Measurements from ENCODE around the gene ZNF326.
A peak's percentile ranks its signal among the peaks of the same experiment; 100 is the strongest.
"Not testable (repeated sequence)": the region's sequence is repeated elsewhere in the genome, so short reads cannot be mapped to it uniquely, and the experiment has no call there.

Gene ZNF326

GRCh38 chr1:89978755-89979154 is 16.2 kb upstream of the ZNF326 start:
- H3K4me3 ChIP-seq (ENCODE audit: low read length): no peak overlapping the region
- no peak for TF ChIP-seq ZNF274 (IDR thresholded peaks at IDR 0.05; ENCODE audit: low read depth, low read length)

GRCh38 chr1:89980605-89981004 is 14.3 kb upstream of the ZNF326 start:
- no peak for TF ChIP-seq ZNF274 (IDR thresholded peaks at IDR 0.05; ENCODE audit: low read depth, low read length)
- no peak overlapping the region for H3K4me3 ChIP-seq (ENCODE audit: low read length)

GRCh38 chr1:89982846-89983245 is 12.1 kb upstream of the ZNF326 start:
- H3K4me3 ChIP-seq (ENCODE audit: low read length): not testable (repeated sequence)

- H3K4me3 ChIP-seq (ENCODE audit: low read length): not testable (repeated sequence)
Measured at GRCh38 chr1:89984564-89985116, 10.3 kb upstream of the ZNF326 start.

- no peak overlapping the region for H3K4me3 ChIP-seq (ENCODE audit: low read length)
- TF ChIP-seq ZNF274 (IDR thresholded peaks at IDR 0.05; ENCODE audit: low read depth, low read length): no peak
Measured at GRCh38 chr1:89986020-89986419, 8.9 kb upstream of the ZNF326 start.

- no peak for TF ChIP-seq ZNF274 (IDR thresholded peaks at IDR 0.05; ENCODE audit: low read depth, low read length)
- H3K4me3 ChIP-seq (ENCODE audit: low read length): no peak overlapping the region
Measured at GRCh38 chr1:89987159-89987819, 7.6 kb upstream of the ZNF326 start.

GRCh38 chr1:89989099-89989498 is 5.8 kb upstream of the ZNF326 start:
- no peak overlapping the region for H3K4me3 ChIP-seq (ENCODE audit: low read length)
- no peak for TF ChIP-seq ZNF274 (IDR thresholded peaks at IDR 0.05; ENCODE audit: low read depth, low read length)

GRCh38 chr1:89989799-89990198 is 5.1 kb upstream of the ZNF326 start:
- TF ChIP-seq ZNF274 (IDR thresholded peaks at IDR 0.05; ENCODE audit: low read depth, low read length): no peak
- H3K4me3 ChIP-seq (ENCODE audit: low read length): no peak overlapping the region

- no peak overlapping the region for H3K4me3 ChIP-seq (ENCODE audit: low read length)
- no peak for TF ChIP-seq ZNF274 (IDR thresholded peaks at IDR 0.05; ENCODE audit: low read depth, low read length)
Measured at GRCh38 chr1:89990976-89991831, 3.7 kb upstream of the ZNF326 start.

- no peak overlapping the region for H3K4me3 ChIP-seq (ENCODE audit: low read length)
Measured at GRCh38 chr1:89993541-89993940, 1.4 kb upstream of the ZNF326 start.

GRCh38 chr1:89994231-89994804 is 592 bp upstream of the ZNF326 start:
- peak overlapping the region; percentile 65 for H3K4me3 ChIP-seq (ENCODE audit: low read length)
- no peak for TF ChIP-seq ZNF274 (IDR thresholded peaks at IDR 0.05; ENCODE audit: low read depth, low read length)

More at GRCh38 chr1:89993541-89993940, 1.4 kb upstream of the ZNF326 start:
- no peak for TF ChIP-seq ZNF274 (IDR thresholded peaks at IDR 0.05; ENCODE audit: low read depth, low read length)

GRCh38 chr1:89995598-89996449 is 914 bp downstream of the ZNF326 start:
- peak overlapping the region; percentile 87 for H3K4me3 ChIP-seq (ENCODE audit: low read length)
- no peak for TF ChIP-seq ZNF274 (IDR thresholded peaks at IDR 0.05; ENCODE audit: low read depth, low read length)

GRCh38 chr1:89996450-89997110 is 1.7 kb downstream of the ZNF326 start:
- TF ChIP-seq ZNF274 (IDR thresholded peaks at IDR 0.05; ENCODE audit: low read depth, low read length): no peak
- H3K4me3 ChIP-seq (ENCODE audit: low read length): peak overlapping the region; percentile 87

- H3K4me3 ChIP-seq (ENCODE audit: low read length): peak overlapping the region; percentile 87; the same call in 1 of the 2 replicates
Measured at GRCh38 chr1:89997152-89997551, 2.2 kb downstream of the ZNF326 start.

All from GM08714 (cell line).